A549 (cell line): Measurements from ENCODE around the gene C4orf51. TPM values are rescaled to one million over a fixed set of nuclear protein-coding genes. Genes with fewer than 3 reads are reported as not detected.
"Not testable (repeated sequence)": the region's sequence is repeated elsewhere in the genome, so short reads cannot be mapped to it uniquely, and the experiment has no call there.

ENCODE experiments used
- ATAC-seq, 2 experiments: fragments of 200-7000 bp in 1 of 2; fragments of >200 bp in 1 of 2; cut with Nextera tagmentation in 1 of 2; cut with Tn5 transposase in 1 of 2; 3 replicates each; pipeline versions ENCODE4 v1.8.0 to v1.9.1; 2018 to 2020; ENCODE audit warnings: mild to moderate bottlenecking in 1 of 2, moderate library complexity in 1 of 2
- CTCF ChIA-PET: fragments of 300-600 bp; sonication (Branson Sonifier 250); formaldehyde crosslinking; extraction: SDS; loops from one replicate; lab custom pipeline; 2021; ENCODE audit warnings: antibody characterized with exemption, inconsistent platforms; lab: Yijun Ruan, JAX
- POLR2A ChIA-PET: fragments of 350-600 bp; formaldehyde crosslinking; extraction: SDS; loops from one replicate; lab custom pipeline; 2021; ENCODE audit warnings: antibody characterized with exemption, inconsistent platforms; lab: Yijun Ruan, JAX
- DNase-seq, 2 experiments: peaks; one replicate each; pipeline versions ENCODE4 v3.0.0 to v3.0.0-alpha.2; 2011 to 2016; ENCODE audit warnings: low read depth in 1 of 2, low spot score in 1 of 2
- FAIRE-seq: peaks from 2 replicates; lab custom pipeline; 2011; peaks lifted over from hg19 to GRCh38; lab: Jason Lieb, UNC
- H3K27ac ChIP-seq, 2 experiments: fragments of >200 bp; sonication (Bioruptor Twin); formaldehyde crosslinking; 3 replicates each; pipeline ENCODE4 v1.5.1; 2016 to 2017
- H3K4me1 ChIP-seq: fragments of >200 bp; sonication (Bioruptor Twin); formaldehyde crosslinking; 3 replicates; pipeline ENCODE4 v1.6.1; 2016
- H3K4me2 ChIP-seq: fragments of >200 bp; sonication (Bioruptor Twin); formaldehyde crosslinking; 3 replicates; pipeline ENCODE4 v1.6.1; 2016
- H3K4me3 ChIP-seq: fragments of >200 bp; sonication (Bioruptor Twin); formaldehyde crosslinking; 3 replicates; pipeline ENCODE4 v1.5.1; 2016
- H3K9me3 ChIP-seq: fragments of >200 bp; sonication (Bioruptor Twin); formaldehyde crosslinking; 3 replicates; pipeline ENCODE4 v1.6.1; 2016
- BHLHE40 ChIP-seq: IDR thresholded peaks from 2 replicates; pipeline ENCODE4 v1.6.1; 2012; ENCODE audit warnings: low read depth, low read length, inconsistent platforms
- CBX2 ChIP-seq: fragments of 200-600 bp; sonication (generic); IDR thresholded peaks from 2 replicates; pipeline ENCODE4 v1.6.1; 2016; ENCODE audit warnings: low read depth, mild to moderate bottlenecking, borderline replicate concordance
- CBX8 ChIP-seq: fragments of 200-600 bp; sonication (generic); IDR thresholded peaks from 2 replicates; pipeline ENCODE4 v1.6.1; 2016
- CHD4 ChIP-seq: fragments of 200-600 bp; sonication (generic); IDR thresholded peaks from 2 replicates; pipeline ENCODE4 v1.6.1; 2016; ENCODE audit warnings: antibody characterized with exemption, mild to moderate bottlenecking, borderline replicate concordance
- CTCF ChIP-seq: fragments of >200 bp; sonication (Bioruptor Twin); formaldehyde crosslinking; IDR thresholded peaks from 3 replicates; pipeline ENCODE4 v1.5.1; 2016
- E2F6 ChIP-seq: IDR thresholded peaks from 2 replicates; pipeline ENCODE4 v1.6.1; 2012; ENCODE audit warnings: low read depth, borderline replicate concordance
- FOSL2 ChIP-seq, 2 experiments: fragments of 450-650 bp in 1 of 2; fragments of >200 bp in 1 of 2; sonication (Bioruptor Twin) in 1 of 2; formaldehyde crosslinking; IDR thresholded peaks; 2 replicates each; pipeline versions ENCODE4 v1.5.0 to v1.6.1; 2016 to 2020; ENCODE audit warnings: mild to moderate bottlenecking in 1 of 2, moderate library complexity in 1 of 2
- GATA3 ChIP-seq: IDR thresholded peaks from 2 replicates; pipeline ENCODE4 v1.6.1; 2012; ENCODE audit warnings: borderline replicate concordance
- HES2 ChIP-seq: fragments of >200 bp; sonication (Bioruptor Twin); formaldehyde crosslinking; IDR thresholded peaks from 2 replicates; pipeline ENCODE4 v1.6.1; 2016
- HEYL ChIP-seq: fragments of 250-450 bp; sonication (Bioruptor Pico); IDR thresholded peaks from 2 replicates; pipeline ENCODE4 v1.8.0; 2021; ENCODE audit warnings: mild to moderate bottlenecking, moderate library complexity
- JUNB ChIP-seq: fragments of >200 bp; sonication (Bioruptor Twin); formaldehyde crosslinking; IDR thresholded peaks from 2 replicates; pipeline ENCODE4 v1.6.1; 2016
- KDM1A ChIP-seq: fragments of 200-600 bp; sonication (generic); IDR thresholded peaks from 2 replicates; pipeline ENCODE4 v1.6.1; 2016; ENCODE audit warnings: low read depth, mild to moderate bottlenecking
- MAFK ChIP-seq: fragments of 450-650 bp; IDR thresholded peaks from 2 replicates; pipeline ENCODE4 v1.6.1; 2014; ENCODE audit not compliant: partially characterized antibody
- MAX ChIP-seq: IDR thresholded peaks from 2 replicates; pipeline ENCODE4 v1.6.1; 2012
- MYC ChIP-seq: IDR thresholded peaks from 2 replicates; pipeline ENCODE4 v1.6.1; 2012; ENCODE audit warnings: mild to moderate bottlenecking, inconsistent platforms, low read length, improper control_type of control experiment, borderline replicate concordance
- NFE2L2 ChIP-seq: fragments of 150-350 bp; conservative IDR thresholded peaks from 2 replicates; pipeline ENCODE4 v1.6.1; 2014; ENCODE audit warnings: low read length
- NR3C1 ChIP-seq: fragments of >200 bp; sonication (Bioruptor Twin); formaldehyde crosslinking; IDR thresholded peaks from 3 replicates; pipeline ENCODE4 v1.6.1; 2017
- PBX3 ChIP-seq: IDR thresholded peaks from 2 replicates; pipeline ENCODE4 v1.6.1; 2012
- POLR2A ChIP-seq: IDR thresholded peaks from 2 replicates; pipeline ENCODE4 v1.6.1; 2012; ENCODE audit warnings: mild to moderate bottlenecking, low read length
- POLR2AphosphoS2 ChIP-seq: conservative IDR thresholded peaks from 2 replicates; pipeline ENCODE4 v1.6.1; 2012; ENCODE audit warnings: low read length, improper control_type of control experiment, inconsistent platforms
- RARB ChIP-seq: fragments of 250-450 bp; sonication (Bioruptor Pico); IDR thresholded peaks from 2 replicates; pipeline ENCODE4 v1.8.0; 2021; ENCODE audit warnings: mild to moderate bottlenecking, moderate library complexity
- RCOR1 ChIP-seq: fragments of 150-350 bp; IDR thresholded peaks from 2 replicates; pipeline ENCODE4 v1.6.1; 2014; ENCODE audit warnings: antibody characterized with exemption, low read length, low read depth
- RFX5 ChIP-seq: fragments of 450-650 bp; IDR thresholded peaks from 2 replicates; pipeline ENCODE4 v1.7.1; 2014; ENCODE audit warnings: antibody characterized with exemption, mild to moderate bottlenecking, moderate library complexity
- RNF2 ChIP-seq: fragments of 200-600 bp; sonication (generic); IDR thresholded peaks from 2 replicates; pipeline ENCODE4 v1.6.1; 2016; ENCODE audit warnings: low read depth, mild to moderate bottlenecking, antibody characterized with exemption, moderate library complexity, borderline replicate concordance
- SREBF2 ChIP-seq: fragments of 450-650 bp; IDR thresholded peaks from 2 replicates; pipeline ENCODE4 v1.6.1; 2014; ENCODE audit warnings: mild to moderate bottlenecking, moderate library complexity
- USF2 ChIP-seq: fragments of 450-650 bp; IDR thresholded peaks from 2 replicates; pipeline ENCODE4 v1.6.1; 2014; ENCODE audit warnings: antibody characterized with exemption
- ZFP36 ChIP-seq: fragments of 450-650 bp; IDR thresholded peaks from 2 replicates; pipeline ENCODE4 v1.6.1; 2014; ENCODE audit warnings: borderline replicate concordance; ENCODE audit not compliant: partially characterized antibody
- WGBS: methylation state at CpG from one replicate; pipeline ENCODE4 v1.1.6; 2017; ENCODE audit errors: missing lambda C conversion rate; 5-methylcytosine and 5-hydroxymethylcytosine counted together
- polyA plus RNA-seq, 4 experiments: library from polyadenylated mRNA; depleted of rRNA in 3 of 4; stranded (reverse); fragments of >200 nt; fragmentation: RNase III in 1 of 4; extraction: RNeasy Plus Mini Kit Qiagen cat#74134 plus additional on column Dnase treatment in 1 of 4; gene quantifications; 2 replicates in 3 of 4; 3 replicates in 1 of 4; pipeline ENCODE4 v1.2.3, GENCODE V29; 2011 to 2017

The C4orf51 gene
- polyA plus RNA-seq, 2 of the 4 experiments (the other 2 are of a cell fraction), result not detected

GRCh38 chr4:145635630-145636029 is 44.3 kb upstream of the C4orf51 start:
- TF ChIP-seq CBX8 (no peak), POLR2AphosphoS2 (no peak), USF2 (no peak), MAFK (no peak), GATA3 (no peak), E2F6 (no peak), SREBF2 (no peak), FOSL2 (IDR thresholded peaks at IDR 0.05) (no peak), FOSL2 (CRISPR knock-in tag; IDR thresholded peaks at IDR 0.05) (no peak), POLR2A (no peak), HEYL (CRISPR knock-in tag) (no peak), NFE2L2 (no peak), BHLHE40 (no peak), NR3C1 (no peak)
- ATAC-seq (no peak), FAIRE-seq (no peak), DNase-seq (no peak)
- ChIA-PET CTCF (no interaction called here), POLR2A (no interaction called here)
- no peak overlapping the region for H3K27ac ChIP-seq
- H3K9me3 ChIP-seq, result no peaks in the 10 kb centered on the region
- H3K4me2 ChIP-seq, result no peak overlapping the region
- no peaks in the 10 kb centered on the region for H3K4me1 ChIP-seq
- no peak overlapping the region for H3K4me3 ChIP-seq

- no peaks in the 10 kb centered on the region for H3K9me3 ChIP-seq
- ChIA-PET CTCF (no interaction called here), POLR2A (no interaction called here)
- 75% methylated on average over 6 of the region's 6 CpGs for WGBS
- no peak overlapping the region for H3K27ac ChIP-seq
- ATAC-seq (no peak), FAIRE-seq (no peak), DNase-seq (no peak)
- no peak overlapping the region for H3K4me3 ChIP-seq
- H3K4me2 ChIP-seq, result no peak overlapping the region
- TF ChIP-seq ZFP36, result no peak
- no peak for TF ChIP-seq RCOR1
- TF ChIP-seq JUNB, result no peak
- no peak for TF ChIP-seq RNF2
- TF ChIP-seq NR3C1, result no peak
- no peak for TF ChIP-seq HES2
- no peak for TF ChIP-seq E2F6
- TF ChIP-seq CBX2, result no peak
- TF ChIP-seq PBX3, result no peak
- TF ChIP-seq MAX, result no peak
- no peak for TF ChIP-seq RFX5
- no peak for TF ChIP-seq KDM1A
- TF ChIP-seq CHD4, result no peak
- no peak for TF ChIP-seq RARB (CRISPR knock-in tag)
- no peak for TF ChIP-seq MYC
- TF ChIP-seq CTCF, result no peak
- TF ChIP-seq BHLHE40, result no peak
- no peaks in the 10 kb centered on the region for H3K4me1 ChIP-seq
Measured at GRCh38 chr4:145639186-145639698, 40.7 kb upstream of the C4orf51 start.

- FAIRE-seq, H3K9me3 ChIP-seq, H3K27ac ChIP-seq, POLR2A ChIA-PET, H3K4me1 ChIP-seq, H3K4me2 ChIP-seq, ATAC-seq, DNase-seq, CTCF ChIA-PET, H3K4me3 ChIP-seq: not testable (repeated sequence)
- 68% methylated on average over 2 of the region's 2 CpGs for WGBS
Measured at GRCh38 chr4:145640236-145640635, 39.7 kb upstream of the C4orf51 start.
